T-cell (primary cell): ENCODE measurements around the gene MAZ. TPM values are rescaled to one million over a fixed set of nuclear protein-coding genes. Genes with fewer than 3 reads are reported as not detected.

ENCODE experiments used
- ATAC-seq, 4 experiments: fragments of 200-7000 bp in 3 of 4; fragments of 150-1000 bp in 1 of 4; cut with Tn5 transposase; replicated peaks in 1 of 4; 1 replicate in 3 of 4; 2 replicates in 1 of 4; pipeline ENCODE4 v1.10.0; 2021; ENCODE audit warnings: moderate library complexity in 3 of 4, mild to moderate bottlenecking in 2 of 4, moderate number of reproducible peaks in 1 of 4
- CTCF ChIA-PET, 2 donors: fragments of 300-600 bp; sonication (Branson Sonifier 250); formaldehyde crosslinking; loops; one replicate each; lab custom pipeline; 2022; ENCODE audit warnings: antibody characterized with exemption in 2 of 2; lab: Charles Lee
- POLR2A ChIA-PET, 2 donors: fragments of 300-600 bp; sonication (Branson Sonifier 250); formaldehyde crosslinking; loops; one replicate each; lab custom pipeline; 2022; ENCODE audit warnings: antibody characterized with exemption in 2 of 2; lab: Charles Lee
- DNase-seq, 35 experiments: peaks; one replicate each; pipeline versions ENCODE4 v3.0.0 to v3.0.0-alpha.2; 2013 to 2023
- H3K27ac ChIP-seq: one replicate; pipeline ENCODE4 v1.5.1; 2013; ENCODE audit warnings: low read length
- H3K27me3 ChIP-seq, 2 experiments: replicated peaks in 1 of 2; 1 replicate in 1 of 2; 2 replicates in 1 of 2; pipeline versions ENCODE4 v1.6.1 to v1.7.0; 2013; ENCODE audit warnings: low read length in 1 of 2, mixed read lengths in 1 of 2; ENCODE audit not compliant: control insufficient read depth in 2 of 2, insufficient read depth in 2 of 2; ENCODE audit errors: extremely low read depth in 1 of 2
- H3K36me3 ChIP-seq, 2 donors: 1 replicate in 1 of 2; 2 replicates in 1 of 2; pipeline versions ENCODE4 v1.6.1 to v1.7.0; 2013; ENCODE audit warnings: low read length in 1 of 2; ENCODE audit not compliant: control insufficient read depth in 2 of 2, insufficient read depth in 1 of 2; ENCODE audit errors: extremely low read depth in 1 of 2
- H3K4me1 ChIP-seq, 2 experiments: 1 replicate in 1 of 2; 2 replicates in 1 of 2; pipeline versions ENCODE4 v1.6.1 to v1.7.0; 2013; ENCODE audit warnings: low read length in 2 of 2, mixed read lengths in 1 of 2; ENCODE audit not compliant: insufficient read depth in 2 of 2, control insufficient read depth in 1 of 2; ENCODE audit errors: extremely low read depth in 1 of 2
- H3K4me3 ChIP-seq, 2 donors: 1 replicate in 1 of 2; 2 replicates in 1 of 2; pipeline versions ENCODE4 v1.5.1 to v1.7.0; 2013; ENCODE audit warnings: mild to moderate bottlenecking in 2 of 2, low read length in 1 of 2, moderate library complexity in 1 of 2; ENCODE audit not compliant: control insufficient read depth in 1 of 2; ENCODE audit errors: extremely low read depth in 1 of 2
- H3K9me3 ChIP-seq: 2 replicates; pipeline ENCODE4 v1.7.0; 2013
- H3K27ac Mint-ChIP-seq, 2 donors: one replicate each; pipeline ENCODE4 v1.8.0; 2020 to 2021; ENCODE audit warnings: mild to moderate bottlenecking in 2 of 2, mixed read lengths in 2 of 2
- H3K27me3 Mint-ChIP-seq, 2 donors: one replicate each; pipeline ENCODE4 v1.8.0; 2021 to 2022; ENCODE audit warnings: mixed read lengths in 2 of 2
- H3K36me3 Mint-ChIP-seq: one replicate; pipeline ENCODE4 v1.8.0; 2021; ENCODE audit warnings: mixed read lengths
- H3K4me1 Mint-ChIP-seq, 3 donors: one replicate each; pipeline ENCODE4 v1.8.0; 2020 to 2022; ENCODE audit warnings: mixed read lengths in 3 of 3, mild to moderate bottlenecking in 1 of 3
- H3K4me3 Mint-ChIP-seq, 3 donors: one replicate each; pipeline ENCODE4 v1.8.0; 2020 to 2022; ENCODE audit warnings: mild to moderate bottlenecking in 3 of 3, mixed read lengths in 3 of 3, moderate library complexity in 3 of 3
- H3K9me3 Mint-ChIP-seq, 3 donors: one replicate each; pipeline ENCODE4 v1.8.0; 2020 to 2022; ENCODE audit warnings: mixed read lengths in 3 of 3
- WGBS: methylation state at CpG from one replicate; pipeline ENCODE4 v1.1.5; 2013; ENCODE audit warnings: missing lambda C conversion rate; ENCODE audit not compliant: insufficient coverage; 5-methylcytosine and 5-hydroxymethylcytosine counted together
- total RNA-seq, 35 experiments: library from RNA in 6 of 35; stranded (reverse) in 6 of 35; fragments of 120-200 nt in 1 of 35; gene quantifications; one replicate each; pipeline versions ENCODE4 v1.2.1 to v1.2.4 and lab custom pipeline; 2013 to 2026

The MAZ gene
- total RNA-seq, 5 donors from 2014 or later (not counting 1 experiment from before 2014, with no cell fraction given), result 240 to 326 (median 305) TPM

GRCh38 chr16:29815793-29816693 is 9.7 kb downstream of the MAZ start, which contains the start of gene PAGR1:
PAGR1 (plus strand) TSS chr16:29816152; CDS start chr16:29816526, 374 bp downstream.
- H3K9me3 ChIP-seq, result no peaks in the 10 kb centered on the region
- H3K4me1 ChIP-seq, result peaks cover 25 to 79% of the 10 kb centered on the region in 2 experiments
- peak within 1 kb of the TSS; percentile 76 for H3K27ac ChIP-seq
- Mint-ChIP-seq H3K27me3 (peaks cover 0 to 2% of the 10 kb centered on the region in 2 donors), H3K27ac (peak within 1 kb of the TSS; percentile 96 to 97), H3K9me3 (no peaks in the 10 kb centered on the region), H3K4me3 (peak within 1 kb of the TSS; percentile 89 to 94 (median 94)), H3K36me3 (peaks cover 16% of the 10 kb centered on the region), H3K4me1 (peaks cover 59 to 80% (median 68%) of the 10 kb centered on the region in 3 donors)
- peak within 1 kb of the TSS; percentile 71 to 86 for H3K4me3 ChIP-seq
- ATAC-seq (peak; percentile 74 to 80 (median 78)), DNase-seq (peak; percentile 96 to 100 (median 99))
- H3K27me3 ChIP-seq, result peaks cover 0 to 14% of the 10 kb centered on the region in 2 experiments
- ChIA-PET CTCF (interaction anchor here (0.6 to 3.7 kb wide), 17 partner anchors 8 to 370 kb away, joined by 3 to 42 read pairs (median 5); partner anchors contain the start of genes C16orf54 (in 1 of the 2), HIRIP3 (in 1 of the 2), KIF22 (in 1 of the 2) and QPRT (in 1 of the 2)), POLR2A (interaction anchor here in 1 of 2 donors (0.8 to 1.1 kb wide), 5 partner anchors 8 to 114 kb away, joined by 3 to 12 read pairs (median 4); partner anchors contain the start of gene KIF22)
- H3K36me3 ChIP-seq, result peaks cover 4 to 16% of the 10 kb centered on the region in 2 donors
- under 1% methylated on average over 59 of the region's 70 CpGs for WGBS

GRCh38 chr16:29816694-29817441 is 10.5 kb downstream of the MAZ start:
- peaks cover 0 to 8% of the 10 kb centered on the region in 2 experiments for H3K27me3 ChIP-seq
- Mint-ChIP-seq H3K27ac (peak overlapping the region; percentile 96 to 97), H3K9me3 (no peaks in the 10 kb centered on the region), H3K27me3 (peaks cover 0 to 2% of the 10 kb centered on the region in 2 donors), H3K4me1 (peaks cover 61 to 78% (median 67%) of the 10 kb centered on the region in 3 donors), H3K4me3 (peak overlapping the region; percentile 89 to 94 (median 94)), H3K36me3 (peaks cover 16% of the 10 kb centered on the region)
- H3K27ac ChIP-seq, result peak overlapping the region; percentile 76
- under 1% methylated on average over 17 of the region's 37 CpGs for WGBS
- H3K4me1 ChIP-seq, result peaks cover 28 to 79% of the 10 kb centered on the region in 2 experiments
- H3K9me3 ChIP-seq, result no peaks in the 10 kb centered on the region
- peaks cover 4 to 16% of the 10 kb centered on the region in 2 donors for H3K36me3 ChIP-seq
- peak in 3 of 4 experiments; percentile 21 to 37 (median 32) for ATAC-seq
- POLR2A ChIA-PET, result interaction anchor here in 1 of 2 donors (0.7 kb wide), 1 partner anchor 130 kb away, joined by 8 read pairs; no protein-coding TSS in a partner anchor
- DNase-seq, result peak in 23 of 35 experiments; percentile 13 to 64 (median 46)
- H3K4me3 ChIP-seq, result peak overlapping the region; percentile 71 to 86
- CTCF ChIA-PET, result interaction anchor here (0.5 to 3.7 kb wide), 9 partner anchors 9 to 145 kb away, joined by 3 to 42 read pairs (median 7); no protein-coding TSS in a partner anchor

- 53% methylated on average over 3 of the region's 4 CpGs for WGBS
- no peak for ATAC-seq
- H3K9me3 ChIP-seq, result no peaks in the 10 kb centered on the region
- H3K36me3 Mint-ChIP-seq, result peaks cover 16% of the 10 kb centered on the region
- peak overlapping the region; percentile 74 to 94 (median 74) for H3K4me3 Mint-ChIP-seq
- no peaks in the 10 kb centered on the region for H3K27me3 Mint-ChIP-seq
- DNase-seq, result no peak
- peak overlapping the region; percentile 88 for H3K27ac Mint-ChIP-seq
- peaks cover 29 to 79% of the 10 kb centered on the region in 2 experiments for H3K4me1 ChIP-seq
- peaks cover 0 to under 1% of the 10 kb centered on the region in 2 experiments for H3K27me3 ChIP-seq
- H3K9me3 Mint-ChIP-seq, result no peaks in the 10 kb centered on the region
- no peak overlapping the region for H3K27ac ChIP-seq
- ChIA-PET CTCF (interaction anchor here (0.9 to 3.7 kb wide), 6 partner anchors 11 to 118 kb away, joined by 3 to 42 read pairs (median 6); no protein-coding TSS in a partner anchor), POLR2A (interaction anchor here in 1 of 2 donors (0.7 kb wide), 1 partner anchor 11 kb away, joined by 4 read pairs; no protein-coding TSS in a partner anchor)
- peaks cover 4 to 16% of the 10 kb centered on the region in 2 donors for H3K36me3 ChIP-seq
- H3K4me1 Mint-ChIP-seq, result peaks cover 64 to 80% (median 79%) of the 10 kb centered on the region in 3 donors
- no peak overlapping the region for H3K4me3 ChIP-seq
Measured at GRCh38 chr16:29818082-29818481, 11.8 kb downstream of the MAZ start.

GRCh38 chr16:29819506-29819905 is 13.2 kb downstream of the MAZ start:
- Histone ChIP-seq H3K4me1 (peaks cover 28 to 88% of the 10 kb centered on the region in 2 experiments), H3K27me3 (no peaks in the 10 kb centered on the region), H3K36me3 (peaks cover 4 to 16% of the 10 kb centered on the region in 2 donors), H3K27ac (peak overlapping the region; percentile 80), H3K4me3 (no peak overlapping the region), H3K9me3 (no peaks in the 10 kb centered on the region)
- no peak for DNase-seq
- Mint-ChIP-seq H3K4me1 (peaks cover 70 to 83% (median 74%) of the 10 kb centered on the region in 3 donors), H3K36me3 (peaks cover 16% of the 10 kb centered on the region), H3K9me3 (no peaks in the 10 kb centered on the region), H3K27ac (peak overlapping the region; percentile 96), H3K27me3 (no peaks in the 10 kb centered on the region), H3K4me3 (peak overlapping the region; percentile 94 to 98 (median 95))
- CTCF ChIA-PET, result interaction anchor here (0.6 to 2.5 kb wide), 9 partner anchors 12 to 120 kb away, joined by 3 to 13 read pairs (median 4); partner anchors contain the start of gene KIF22 (in 1 of the 2)
- POLR2A ChIA-PET, result no interaction called here
- whole genome bisulfite sequencing, result 95% methylated on average over 8 of the region's 15 CpGs
- no peak for ATAC-seq

GRCh38 chr16:29820271-29820701 is 14.0 kb downstream of the MAZ start, which contains the start of gene MVP:
MVP (plus strand) TSS chr16:29820462; CDS start chr16:29830550, 10,088 bp downstream.
- DNase-seq (peak in 26 of 35 experiments; percentile 26 to 65 (median 48)), ATAC-seq (peak in 1 of 4 experiments; percentile 13)
- H3K9me3 Mint-ChIP-seq, result no peaks in the 10 kb centered on the region
- Histone ChIP-seq H3K4me3 (peak within 1 kb of the TSS; percentile 55 to 93), H3K4me1 (peaks cover 29 to 88% of the 10 kb centered on the region in 2 experiments), H3K9me3 (no peaks in the 10 kb centered on the region), H3K27me3 (no peaks in the 10 kb centered on the region), H3K27ac (peak within 1 kb of the TSS; percentile 80), H3K36me3 (peaks cover 4 to 16% of the 10 kb centered on the region in 2 donors)
- WGBS, result 0% methylated on average over 1 of the region's 4 CpGs
- POLR2A ChIA-PET, result no interaction called here
- CTCF ChIA-PET, result interaction anchor here (0.7 to 2.7 kb wide), 7 partner anchors 12 to 120 kb away, joined by 3 to 13 read pairs (median 4); partner anchors contain the start of gene KIF22 (in 1 of the 2)
- H3K27ac Mint-ChIP-seq, result peak within 1 kb of the TSS; percentile 96
- H3K36me3 Mint-ChIP-seq, result peaks cover 16% of the 10 kb centered on the region
- no peaks in the 10 kb centered on the region for H3K27me3 Mint-ChIP-seq
- peaks cover 70 to 83% (median 73%) of the 10 kb centered on the region in 3 donors for H3K4me1 Mint-ChIP-seq
- peak within 1 kb of the TSS; percentile 94 to 98 (median 95) for H3K4me3 Mint-ChIP-seq
